Activated CD4-positive, alpha-beta T cell treated with anti-CD3 and anti-CD28 coated beads, Interleukin-2, amount 50 U/mL, for 48 hours (primary cell): ENCODE measurements around the gene MLLT6.

Source experiments
- DNase-seq, 2 experiments: peaks; one replicate each; pipeline ENCODE4 v3.0.0-alpha.2; 2020

MLLT6 gene

DNA sequence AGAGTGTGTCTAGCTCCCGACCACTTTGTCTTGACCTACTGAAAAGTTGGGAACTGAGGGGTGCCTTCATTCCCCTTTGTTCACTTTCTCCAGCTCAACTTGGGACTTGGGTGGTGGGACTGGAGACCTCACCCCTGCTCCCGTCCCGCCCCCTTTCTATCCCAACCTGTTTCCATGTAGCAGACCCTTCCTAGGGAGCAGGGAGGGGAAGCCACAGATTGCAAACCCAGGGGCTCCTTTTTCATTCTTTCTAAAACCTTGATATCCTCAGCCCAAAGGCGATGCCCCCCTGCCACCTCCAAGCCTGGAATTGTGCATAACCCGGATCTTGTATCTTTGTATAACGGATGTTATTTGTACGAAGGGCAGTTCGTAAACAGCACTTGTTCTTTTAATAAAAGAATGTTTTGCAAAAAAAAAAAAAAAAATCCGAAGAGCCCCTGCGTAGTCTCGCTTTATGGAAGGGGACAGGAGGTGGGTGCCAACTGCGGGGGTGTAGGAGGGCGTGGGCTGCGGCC, 24.4 kb downstream of the MLLT6 start:
- no peak for DNase-seq

DNA sequence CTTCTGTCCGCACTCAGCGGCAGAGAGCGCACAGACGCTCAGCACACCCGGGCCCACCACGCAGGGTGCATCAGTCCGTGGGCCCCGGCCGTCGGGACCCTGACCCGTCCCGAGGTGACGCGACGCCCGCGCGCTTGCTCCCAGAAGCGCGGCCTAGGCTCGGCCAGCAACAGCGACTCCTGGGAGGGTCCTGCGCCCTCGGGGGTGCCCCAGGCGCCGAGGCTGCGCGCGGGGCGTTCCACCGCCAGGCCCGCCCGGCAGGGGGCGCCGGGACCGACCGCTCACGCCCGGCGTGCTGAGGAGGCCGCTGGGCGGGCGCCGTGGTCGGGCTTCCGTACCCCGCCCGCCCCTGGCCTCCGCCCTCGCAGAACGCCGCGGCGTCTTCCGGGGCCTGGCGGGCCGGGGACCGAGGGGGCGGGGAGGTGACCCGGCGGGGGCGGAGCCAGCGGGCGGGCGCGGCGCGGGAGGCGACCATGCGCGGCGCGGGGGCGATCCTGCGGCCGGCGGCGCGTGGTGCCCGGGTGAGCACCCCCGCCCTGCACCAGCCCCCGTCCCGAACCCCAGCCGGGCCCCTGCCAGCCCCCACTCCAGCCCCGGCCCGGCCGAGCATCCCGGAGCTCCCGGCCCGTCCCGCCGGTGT, 24.9 kb downstream of the MLLT6 start, which contains the start of gene CISD3:
Gene CISD3 (plus strand): TSS at position 456 of the 640 bp plus-strand sequence. CDS start 18 bp downstream, at position 474.
- DNase-seq: peak; percentile 85 to 86

DNA sequence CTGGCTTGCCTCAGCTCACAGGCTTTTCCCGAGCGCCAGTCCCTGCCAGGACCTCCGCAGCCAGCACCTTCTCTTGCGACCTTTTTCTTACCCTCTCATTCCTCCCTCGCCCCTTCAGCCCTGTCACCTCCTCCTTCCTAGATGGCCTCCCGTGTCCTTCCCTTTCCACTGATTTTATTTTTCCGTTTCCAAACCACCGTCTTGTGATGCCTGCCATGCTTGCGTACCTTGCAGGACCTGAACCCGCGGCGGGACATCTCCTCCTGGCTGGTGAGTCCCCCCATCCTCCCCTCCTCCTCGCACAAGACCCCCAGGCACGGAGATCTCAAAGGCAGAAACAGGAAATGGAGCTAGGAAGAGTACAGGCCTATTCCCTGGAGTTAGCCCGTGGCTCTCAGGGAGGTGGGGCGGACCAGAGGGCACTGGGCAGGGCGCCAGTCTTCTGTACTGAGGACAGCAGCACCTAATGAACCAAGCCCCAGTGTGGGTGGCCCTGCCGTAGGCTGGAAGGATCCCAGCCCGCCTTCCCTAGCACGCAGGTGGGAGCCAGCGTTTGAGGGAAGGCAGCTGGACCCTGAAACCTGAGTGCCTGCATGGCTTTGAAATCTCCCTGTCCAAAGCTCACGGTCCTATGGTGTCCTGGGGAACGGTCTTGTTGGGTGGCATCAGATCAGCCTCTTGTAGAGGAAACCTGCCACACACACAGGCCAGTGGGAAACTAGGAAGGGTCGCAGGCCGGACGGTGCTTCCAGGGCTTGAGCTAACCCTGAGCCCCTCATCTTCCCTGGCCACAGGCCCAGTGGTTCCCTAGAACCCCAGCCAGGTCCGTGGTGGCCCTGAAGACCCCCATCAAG, 25.7 kb downstream of the MLLT6 start:
- DNase-seq: no peak

DNA sequence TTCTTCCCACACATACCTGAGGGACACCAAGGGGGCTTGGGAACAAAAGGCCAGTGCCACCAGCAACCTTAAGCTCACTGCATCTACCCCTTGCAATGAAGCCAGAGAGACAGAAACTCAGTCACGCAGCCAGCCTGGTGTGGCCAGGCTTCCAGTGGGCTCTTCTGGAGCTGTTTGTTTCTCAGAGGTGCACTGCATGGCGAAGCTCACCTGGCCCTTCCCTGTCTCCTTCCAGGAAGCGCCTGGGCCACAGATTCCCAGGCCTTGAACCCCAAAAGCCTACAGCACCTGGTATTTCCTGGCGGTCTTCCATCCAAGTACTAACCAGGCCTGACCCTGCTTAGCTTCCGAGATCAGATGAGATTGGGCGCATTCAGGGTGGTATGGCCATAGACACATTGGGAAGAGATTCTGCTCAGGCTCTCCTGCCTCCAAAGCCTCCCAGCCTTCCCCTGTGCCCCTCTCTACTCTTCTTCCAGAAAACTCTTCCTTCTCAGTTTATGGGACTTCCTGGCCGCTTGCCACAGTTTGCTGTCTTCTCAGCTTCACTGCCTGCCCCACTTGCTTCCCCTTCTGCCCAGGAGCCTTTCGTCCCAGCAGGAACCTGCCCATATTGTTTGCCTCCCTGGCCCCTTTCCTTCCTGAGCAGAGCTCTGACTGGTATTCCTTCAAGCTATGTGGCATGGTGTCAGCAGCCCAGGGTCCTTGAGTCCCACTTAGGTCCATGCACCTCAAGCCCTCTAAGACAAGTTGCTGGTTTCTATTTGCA, 26.6 kb downstream of the MLLT6 start:
- no peak for DNase-seq

DNA sequence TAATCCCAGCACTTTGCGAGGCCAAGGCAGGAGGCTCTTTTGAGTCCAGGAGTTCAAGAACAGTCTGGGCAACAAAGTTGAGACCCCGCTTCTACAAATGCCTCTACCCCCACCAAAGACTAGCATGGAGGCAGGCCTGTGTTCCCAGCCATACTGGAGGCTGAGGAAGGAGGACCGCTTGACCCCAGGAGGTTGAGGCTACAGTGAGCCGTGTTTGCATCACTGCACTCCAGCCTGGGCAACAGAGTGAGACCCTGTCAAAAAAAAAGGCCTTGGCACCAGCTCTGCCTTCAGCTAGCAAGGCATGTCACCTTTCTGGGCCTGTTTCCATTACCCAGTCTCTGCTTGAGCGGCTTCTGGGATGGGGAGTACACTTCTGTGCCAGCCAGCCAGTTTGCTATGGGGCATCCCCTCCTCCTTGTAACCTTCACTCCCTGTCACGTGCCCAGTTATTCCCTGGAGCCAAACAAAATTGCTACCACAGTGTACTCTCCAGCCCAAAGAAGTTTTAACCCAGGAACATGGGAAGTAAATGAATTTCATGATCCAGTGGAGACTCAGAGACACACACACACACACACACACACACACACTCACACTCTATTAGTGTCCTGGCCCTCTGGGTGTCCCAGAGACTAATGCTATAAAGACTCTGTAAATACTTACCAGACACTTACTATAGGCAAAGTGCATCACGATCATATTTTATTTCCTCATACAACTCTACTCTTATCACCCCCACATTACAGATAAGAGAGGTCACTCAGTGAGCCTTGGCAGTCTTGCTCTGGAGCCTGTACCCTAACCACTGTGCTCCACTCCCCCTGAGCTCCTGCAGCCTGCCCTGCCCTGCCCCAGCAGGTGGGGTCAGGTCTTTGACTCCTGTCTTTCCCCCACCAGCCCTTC, 27.6 kb downstream of the MLLT6 start:
- no peak for DNase-seq

DNA sequence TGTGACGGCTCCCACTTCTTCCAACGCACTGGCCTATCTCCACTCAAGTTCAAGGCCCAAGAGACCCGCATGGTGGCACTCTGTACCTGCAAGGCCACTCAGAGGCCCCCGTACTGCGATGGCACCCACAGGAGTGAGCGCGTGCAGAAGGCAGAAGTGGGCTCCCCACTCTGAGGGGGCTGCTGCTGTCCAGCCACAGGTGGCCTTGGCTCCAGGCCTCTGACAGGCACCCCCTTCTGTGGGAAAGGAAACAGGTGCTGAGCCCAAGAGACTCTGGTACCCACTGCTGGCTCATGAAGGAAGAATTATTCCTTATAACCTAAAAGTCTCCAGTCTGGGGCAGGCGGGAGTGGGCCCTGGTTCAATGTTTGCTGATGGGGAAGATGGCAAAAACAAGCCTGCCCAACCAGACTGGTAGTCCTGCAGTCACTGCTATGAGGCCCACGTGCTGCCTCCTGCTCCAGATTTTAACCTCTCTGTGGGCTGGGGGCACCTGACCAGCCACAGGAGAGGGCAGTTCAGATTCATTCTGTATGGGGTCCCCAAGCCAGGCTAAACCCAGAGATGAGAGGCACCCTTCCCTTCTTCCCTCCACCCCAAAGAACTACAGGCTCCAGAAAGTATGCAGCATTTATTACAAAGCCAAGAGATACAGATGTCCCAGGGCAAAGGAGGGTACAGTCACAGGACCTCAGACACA, 28.4 kb downstream of the MLLT6 start:
- no peak for DNase-seq

DNA sequence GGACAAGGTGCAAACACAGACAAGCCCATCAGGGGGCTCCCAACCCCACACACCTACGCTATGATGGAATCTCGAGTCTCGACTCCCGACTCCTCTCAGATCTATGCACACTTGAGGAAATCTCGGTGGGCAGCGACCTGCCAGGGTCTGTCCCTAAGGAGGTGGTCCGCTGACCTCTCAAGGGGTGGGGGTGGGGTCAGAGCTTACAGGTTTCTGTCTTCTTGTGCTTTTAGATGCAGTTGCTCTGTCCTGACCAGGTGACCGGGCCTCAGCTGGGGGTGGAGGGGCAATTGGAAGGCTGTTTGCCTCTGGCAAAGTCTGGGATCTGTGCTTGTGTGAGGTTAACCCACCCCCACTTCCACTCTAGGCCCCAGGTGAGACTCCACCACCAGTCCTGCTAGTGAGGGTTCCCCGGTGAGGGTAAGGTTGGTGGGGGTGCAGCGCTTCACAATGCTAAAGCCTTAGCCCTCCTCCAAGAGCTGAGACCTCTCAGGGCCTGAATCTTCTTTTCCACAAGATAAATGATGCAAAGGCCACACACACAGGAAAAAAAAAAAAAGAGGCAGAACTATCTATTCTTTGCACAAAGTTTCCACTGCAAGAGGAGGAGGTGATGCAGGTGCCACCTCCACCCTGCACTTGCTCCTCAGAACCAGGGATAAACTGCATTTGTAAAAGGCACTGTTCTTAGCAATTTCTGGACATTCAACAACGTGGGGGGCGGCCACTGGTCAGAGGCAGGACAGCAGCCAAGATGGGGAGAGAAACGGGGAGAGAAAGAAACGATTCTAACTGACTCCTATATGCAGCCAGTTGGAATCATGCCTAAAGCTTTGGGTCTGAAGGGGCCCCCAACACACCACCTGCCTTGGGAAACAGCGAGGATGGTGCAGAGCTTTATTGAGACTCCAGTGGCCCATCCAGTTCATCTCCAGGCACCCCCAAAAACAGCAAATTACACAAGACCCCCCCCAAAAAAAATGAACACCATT, 29.2 kb downstream of the MLLT6 start:
- DNase-seq: no peak

DNA sequence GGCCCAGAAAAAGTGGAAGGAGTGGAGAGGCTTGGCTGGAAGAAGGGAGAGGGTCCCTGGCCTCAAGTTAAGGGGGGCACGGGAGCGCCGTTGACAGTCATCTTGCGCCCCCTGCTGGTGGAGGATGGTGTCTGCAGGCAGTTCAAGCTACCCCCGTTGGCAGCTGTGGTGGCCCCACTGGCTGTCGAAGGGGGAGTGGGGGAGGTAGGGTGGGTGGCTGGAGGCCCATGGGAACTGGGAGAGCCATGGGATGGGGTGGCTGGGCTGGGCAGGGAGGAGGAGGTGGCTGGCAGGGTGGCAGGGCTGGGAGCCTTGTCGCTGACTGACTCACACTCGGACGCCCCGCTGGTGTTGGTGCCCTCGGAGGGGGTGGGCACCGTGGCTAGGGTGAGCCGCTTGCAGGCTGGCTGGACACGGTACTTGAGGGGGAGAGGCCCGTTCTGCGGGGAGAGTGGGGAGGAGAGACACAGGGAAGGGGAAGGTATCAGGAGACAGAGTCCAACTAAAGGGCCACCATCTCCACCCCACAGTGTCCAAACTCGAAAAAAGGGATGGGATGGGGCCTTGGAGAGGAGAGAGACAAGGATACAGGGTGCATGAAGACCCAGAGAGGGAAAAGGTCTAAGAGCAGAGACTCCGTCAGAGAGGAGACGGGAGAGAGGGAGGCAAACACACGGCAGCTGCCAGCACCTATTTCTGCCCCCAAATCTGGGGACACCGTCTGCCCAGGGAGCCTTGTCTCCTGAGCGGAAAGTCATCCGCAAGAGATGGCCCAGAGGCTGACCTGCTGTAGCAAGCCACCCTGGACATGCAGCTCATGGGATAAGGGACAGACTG, 30.3 kb downstream of the MLLT6 start:
- DNase-seq: peak; percentile 76 to 80

DNA sequence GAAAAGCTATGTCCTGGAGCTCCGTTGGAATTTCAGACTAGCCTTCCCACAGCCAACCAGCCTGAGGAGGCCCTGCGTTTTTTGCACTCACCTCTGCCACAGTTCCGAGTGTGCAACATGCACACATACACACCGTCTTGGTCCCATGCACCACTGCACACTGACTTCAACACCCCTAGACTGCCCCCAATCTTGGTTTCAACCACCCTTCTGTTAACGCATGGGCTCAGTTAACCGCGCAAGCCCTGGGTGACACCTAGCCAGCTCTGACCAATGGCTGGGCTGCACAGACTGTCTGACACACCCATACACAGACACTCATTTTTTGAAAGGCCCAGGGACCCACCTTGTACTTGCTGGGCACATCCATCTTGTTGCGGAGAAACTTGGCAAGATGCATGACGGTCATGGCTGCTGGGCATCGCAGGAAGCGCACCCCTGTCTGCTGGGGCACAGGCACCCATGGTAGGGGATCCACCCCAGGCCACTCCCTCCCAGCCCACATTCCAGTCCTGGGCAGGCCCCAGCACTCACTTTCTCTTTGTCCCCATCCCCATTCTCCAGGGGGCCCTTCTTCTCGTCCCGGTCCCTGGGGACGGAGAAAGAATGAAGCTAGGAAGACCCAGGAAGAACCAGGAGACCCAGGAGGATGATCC, 33.1 kb downstream of the MLLT6 start:
- DNase-seq: no peak

DNA sequence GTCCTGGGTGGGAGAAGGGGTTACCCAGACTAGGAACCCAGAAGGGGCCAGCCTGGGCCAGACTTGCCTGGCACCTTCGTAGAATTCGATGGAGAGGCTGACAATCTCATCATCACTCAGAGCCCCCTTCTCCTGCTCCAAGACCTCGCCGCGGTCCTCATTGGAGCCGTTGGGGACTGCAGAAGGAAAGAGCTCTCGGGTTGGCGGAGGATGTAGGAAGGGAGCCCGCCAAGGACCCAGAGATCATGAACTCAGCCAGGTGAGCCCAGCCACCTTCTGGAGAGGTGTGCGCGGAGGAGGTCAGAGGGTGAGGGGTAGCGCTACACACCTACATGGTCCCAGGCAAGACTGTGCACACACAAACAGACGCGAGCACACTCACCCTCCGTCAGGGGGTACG, 33.6 kb downstream of the MLLT6 start:
- DNase-seq: no peak

DNA sequence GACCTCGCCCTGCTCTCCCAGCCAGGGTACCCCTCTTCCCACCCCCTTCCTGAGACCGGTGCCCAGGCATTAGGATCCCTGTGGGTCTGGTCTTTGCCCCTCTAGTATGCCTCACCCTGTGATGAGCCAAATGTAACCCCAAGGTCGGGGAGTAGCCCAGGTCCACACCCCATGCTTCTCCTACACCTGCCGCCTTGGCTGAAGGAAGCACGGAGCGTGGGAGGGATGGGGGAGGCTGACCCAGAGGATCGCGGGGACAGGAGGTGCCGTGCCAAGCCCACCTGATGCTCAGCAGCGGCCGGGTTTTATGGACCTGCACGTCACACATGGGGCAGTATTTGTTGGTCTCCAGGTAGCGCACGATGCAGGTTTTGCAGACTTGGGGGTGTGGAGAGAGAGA, 34.2 kb downstream of the MLLT6 start:
- DNase-seq: no peak

DNA sequence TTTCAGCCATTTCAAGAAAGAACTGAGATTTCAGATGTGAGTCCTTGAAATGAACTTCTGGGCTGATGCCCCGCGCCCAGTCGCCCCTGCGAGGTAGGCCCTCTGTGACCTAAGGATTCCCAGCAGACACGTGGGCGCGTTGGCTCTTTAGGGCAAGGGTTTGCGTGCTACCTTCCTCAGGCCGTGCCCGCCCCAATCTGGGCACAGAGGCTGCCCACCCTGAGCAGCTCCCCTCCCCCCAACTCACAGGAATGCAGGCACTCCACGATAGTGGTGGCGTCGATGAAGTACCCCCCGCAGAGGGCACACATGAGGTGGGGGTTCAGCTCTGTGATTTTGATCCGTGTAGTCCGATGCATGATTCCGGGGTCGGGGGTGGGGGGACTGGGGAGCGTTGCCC, 35.0 kb downstream of the MLLT6 start:
- DNase-seq: no peak

DNA sequence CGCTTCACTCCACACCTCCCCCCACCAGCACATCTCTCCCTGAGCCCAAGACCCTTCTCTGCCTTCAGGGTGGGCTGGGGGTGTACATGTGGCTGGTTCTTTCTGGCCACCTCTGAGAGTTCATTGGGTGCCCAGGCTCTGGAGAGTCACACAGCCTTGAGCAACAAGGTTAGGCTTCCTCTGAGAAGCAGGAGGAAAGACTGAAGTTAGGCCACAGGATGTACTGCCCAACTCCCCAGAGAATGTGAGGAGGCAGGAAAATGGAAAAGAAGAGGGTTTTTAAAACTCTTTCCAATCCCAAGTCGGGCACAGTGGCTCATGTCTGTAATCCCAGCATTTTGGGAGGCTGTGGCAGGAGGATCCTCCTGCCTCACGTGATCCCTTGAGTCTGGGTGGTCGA, 35.7 kb downstream of the MLLT6 start:
- no peak for DNase-seq

DNA sequence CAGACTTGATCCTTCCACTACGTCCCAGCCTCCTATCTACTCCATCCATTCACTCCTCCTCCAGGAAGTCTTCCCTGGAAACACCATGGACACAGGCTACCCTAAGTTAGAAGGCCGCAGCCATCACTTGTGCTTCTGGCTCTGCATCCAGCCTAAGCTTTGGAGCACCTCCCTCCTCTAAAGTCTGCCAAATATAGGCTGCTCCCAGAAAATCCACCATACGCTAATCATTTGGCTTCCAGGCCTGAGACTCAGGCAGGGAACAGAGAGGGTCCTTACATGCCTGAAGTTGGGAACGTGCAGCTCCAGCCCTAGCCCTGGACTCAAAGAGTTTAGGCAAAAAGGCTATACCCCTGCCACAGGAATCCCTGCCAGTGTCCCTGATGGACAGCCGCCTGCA, 36.4 kb downstream of the MLLT6 start:
- no peak for DNase-seq

DNA sequence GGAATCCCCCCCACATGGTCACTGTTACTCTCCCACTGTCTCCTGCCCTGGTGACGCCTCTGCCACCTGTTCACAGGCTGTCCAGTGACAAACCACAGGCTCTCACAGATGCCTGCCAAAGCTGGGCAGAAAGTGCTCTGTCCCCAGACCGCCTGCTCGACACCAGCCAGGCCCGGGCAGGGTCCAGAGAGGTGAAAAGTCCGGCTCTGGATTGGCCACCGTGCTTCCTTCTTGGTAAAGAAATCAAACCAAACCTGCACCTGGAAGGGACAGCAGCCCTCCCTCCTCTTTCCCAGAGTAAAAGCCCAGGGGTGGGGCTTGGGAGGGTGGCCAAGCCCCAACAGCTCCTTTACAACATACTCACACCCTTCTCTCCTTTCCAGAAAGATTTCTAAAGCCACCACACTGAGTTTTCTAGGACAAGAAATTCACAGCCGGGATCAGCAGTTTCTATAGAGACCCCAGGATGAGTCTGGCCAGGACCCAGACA, 36.9 kb downstream of the MLLT6 start:
- DNase-seq: no peak

DNA sequence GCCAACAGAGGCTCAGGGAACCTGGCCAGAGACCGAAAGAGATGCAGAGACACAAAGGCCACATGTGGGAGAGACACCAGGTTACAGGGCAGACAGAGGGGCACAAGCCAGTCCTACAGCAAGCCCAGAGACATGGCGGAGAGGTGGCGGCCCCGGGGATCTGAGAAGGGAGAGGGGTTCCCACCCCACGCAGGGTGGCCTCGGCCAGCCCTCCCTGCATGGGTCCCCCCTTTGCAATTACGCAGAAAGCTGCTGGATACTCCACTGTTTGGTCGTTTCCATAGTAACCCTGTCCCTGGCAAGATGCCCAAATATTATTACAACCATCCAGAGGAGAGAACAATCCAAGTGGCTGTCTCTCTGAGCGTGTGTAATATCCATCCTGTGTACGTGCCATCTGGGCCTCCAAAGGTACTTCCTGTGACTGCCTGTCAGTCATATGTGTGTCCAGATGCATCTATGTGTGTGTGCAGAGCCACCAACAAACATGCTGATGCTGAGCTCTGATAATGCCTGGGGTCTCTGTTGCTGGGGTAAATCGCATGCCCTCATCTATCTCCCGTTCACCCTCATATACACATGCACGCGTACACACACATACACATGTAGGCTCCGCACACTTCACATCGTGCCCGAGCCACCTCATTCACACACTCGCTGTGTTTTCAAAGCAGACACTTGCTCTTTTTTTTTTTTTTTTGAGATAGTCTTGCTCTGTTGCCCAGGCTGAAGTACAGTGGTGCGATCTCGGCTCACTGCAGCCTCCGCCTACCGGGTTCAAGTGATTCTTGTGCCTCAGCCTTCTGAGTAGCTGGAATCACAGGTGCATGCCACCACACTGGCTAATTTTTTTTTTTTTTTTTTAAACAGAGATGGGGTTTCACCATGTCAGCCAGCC, 37.6 kb downstream of the MLLT6 start:
- no peak for DNase-seq

DNA sequence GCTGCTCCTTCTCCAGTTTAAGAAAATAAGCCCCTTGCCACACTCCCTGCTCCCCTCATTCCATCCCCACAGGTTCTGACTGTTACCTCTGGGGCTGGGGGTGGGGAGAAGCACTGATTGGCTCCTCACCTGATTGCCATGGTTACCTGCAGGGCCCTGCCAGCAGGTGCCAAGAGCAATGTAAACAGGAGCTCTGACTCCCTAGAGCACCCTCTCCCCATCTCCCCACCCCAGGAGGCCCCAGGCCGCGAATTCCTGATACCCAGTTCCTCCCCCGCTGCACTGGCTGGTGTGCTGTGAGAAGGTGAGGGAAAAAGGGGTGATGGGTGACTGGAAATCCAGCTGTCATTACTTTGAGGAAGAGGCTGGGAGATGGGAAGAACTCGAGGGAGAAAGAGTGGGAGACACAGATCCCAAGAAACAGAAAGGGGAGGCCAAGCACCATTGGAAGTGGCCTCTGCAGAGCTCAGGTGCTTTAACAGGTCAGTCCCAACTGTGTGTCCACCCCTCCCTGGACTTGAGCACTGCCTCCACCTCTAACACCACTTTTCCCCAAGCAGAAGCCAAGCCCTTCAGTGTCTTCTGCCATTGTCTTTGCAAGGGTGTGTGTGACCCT, 38.6 kb downstream of the MLLT6 start:
- DNase-seq: no peak
